ENCODE results near the gene SDF2. TPM values are rescaled to one million over a fixed set of nuclear protein-coding genes. Genes with fewer than 3 reads are reported as not detected.

The SDF2 gene
- total RNA-seq, 1 donor from 2014 or later: 54.3 TPM

DNA sequence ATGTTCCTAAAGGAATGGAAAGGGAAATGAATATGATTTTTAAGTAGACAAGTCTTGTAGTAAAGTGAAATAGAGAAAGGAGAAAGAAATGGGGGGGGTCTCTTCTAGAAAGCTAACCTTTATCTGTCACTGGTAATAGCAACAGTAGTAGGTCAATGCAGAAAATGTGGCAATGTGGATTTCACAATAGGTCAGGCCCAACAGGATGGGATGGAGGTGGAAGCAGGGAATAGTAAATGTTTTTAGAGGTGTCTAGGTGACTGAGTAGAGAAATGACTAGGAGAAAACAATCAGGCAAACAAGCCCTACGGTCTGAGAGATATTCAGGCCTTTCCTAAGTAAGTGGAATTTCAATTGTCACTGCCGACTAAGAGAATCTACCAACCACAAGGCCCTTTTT lies 41.7 kb downstream of the SDF2 start:
- Mint-ChIP-seq H3K27me3 (ENCODE audit: unreplicated experiment) (no peaks in the 10 kb centered on the region), H3K4me3 (ENCODE audit: unreplicated experiment) (no peak overlapping the region), H3K9me3 (ENCODE audit: unreplicated experiment) (peaks cover 3% of the 10 kb centered on the region), H3K27ac (ENCODE audit: unreplicated experiment) (no peak overlapping the region), H3K4me1 (ENCODE audit: low read depth, unreplicated experiment) (no peaks in the 10 kb centered on the region), H3K36me3 (ENCODE audit: unreplicated experiment) (no peaks in the 10 kb centered on the region)
- DNase-seq: no peak
- TF ChIP-seq, protein P1, sequence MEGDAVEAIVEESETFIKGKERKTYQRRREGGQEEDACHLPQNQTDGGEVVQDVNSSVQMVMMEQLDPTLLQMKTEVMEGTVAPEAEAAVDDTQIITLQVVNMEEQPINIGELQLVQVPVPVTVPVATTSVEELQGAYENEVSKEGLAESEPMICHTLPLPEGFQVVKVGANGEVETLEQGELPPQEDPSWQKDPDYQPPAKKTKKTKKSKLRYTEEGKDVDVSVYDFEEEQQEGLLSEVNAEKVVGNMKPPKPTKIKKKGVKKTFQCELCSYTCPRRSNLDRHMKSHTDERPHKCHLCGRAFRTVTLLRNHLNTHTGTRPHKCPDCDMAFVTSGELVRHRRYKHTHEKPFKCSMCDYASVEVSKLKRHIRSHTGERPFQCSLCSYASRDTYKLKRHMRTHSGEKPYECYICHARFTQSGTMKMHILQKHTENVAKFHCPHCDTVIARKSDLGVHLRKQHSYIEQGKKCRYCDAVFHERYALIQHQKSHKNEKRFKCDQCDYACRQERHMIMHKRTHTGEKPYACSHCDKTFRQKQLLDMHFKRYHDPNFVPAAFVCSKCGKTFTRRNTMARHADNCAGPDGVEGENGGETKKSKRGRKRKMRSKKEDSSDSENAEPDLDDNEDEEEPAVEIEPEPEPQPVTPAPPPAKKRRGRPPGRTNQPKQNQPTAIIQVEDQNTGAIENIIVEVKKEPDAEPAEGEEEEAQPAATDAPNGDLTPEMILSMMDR (IDR thresholded peaks at IDR 0.05; ENCODE audit: partially characterized antibody, unreplicated experiment): no peak

GRCh38 chr17:28618464-28618863 lies 43.2 kb downstream of the SDF2 start:
- Mint-ChIP-seq H3K27ac (ENCODE audit: unreplicated experiment) (no peak overlapping the region), H3K27me3 (ENCODE audit: unreplicated experiment) (no peaks in the 10 kb centered on the region), H3K4me1 (ENCODE audit: low read depth, unreplicated experiment) (no peaks in the 10 kb centered on the region), H3K4me3 (ENCODE audit: unreplicated experiment) (no peak overlapping the region), H3K36me3 (ENCODE audit: unreplicated experiment) (no peaks in the 10 kb centered on the region), H3K9me3 (ENCODE audit: unreplicated experiment) (peaks cover 3% of the 10 kb centered on the region)
- no peak for DNase-seq
- TF ChIP-seq, protein P1 (IDR thresholded peaks at IDR 0.05; ENCODE audit: partially characterized antibody, unreplicated experiment): no peak

- peaks cover 3% of the 10 kb centered on the region for H3K9me3 Mint-ChIP-seq (ENCODE audit: unreplicated experiment)
Measured at GRCh38 chr17:28616281-28616680, 45.4 kb downstream of the SDF2 start.

DNA sequence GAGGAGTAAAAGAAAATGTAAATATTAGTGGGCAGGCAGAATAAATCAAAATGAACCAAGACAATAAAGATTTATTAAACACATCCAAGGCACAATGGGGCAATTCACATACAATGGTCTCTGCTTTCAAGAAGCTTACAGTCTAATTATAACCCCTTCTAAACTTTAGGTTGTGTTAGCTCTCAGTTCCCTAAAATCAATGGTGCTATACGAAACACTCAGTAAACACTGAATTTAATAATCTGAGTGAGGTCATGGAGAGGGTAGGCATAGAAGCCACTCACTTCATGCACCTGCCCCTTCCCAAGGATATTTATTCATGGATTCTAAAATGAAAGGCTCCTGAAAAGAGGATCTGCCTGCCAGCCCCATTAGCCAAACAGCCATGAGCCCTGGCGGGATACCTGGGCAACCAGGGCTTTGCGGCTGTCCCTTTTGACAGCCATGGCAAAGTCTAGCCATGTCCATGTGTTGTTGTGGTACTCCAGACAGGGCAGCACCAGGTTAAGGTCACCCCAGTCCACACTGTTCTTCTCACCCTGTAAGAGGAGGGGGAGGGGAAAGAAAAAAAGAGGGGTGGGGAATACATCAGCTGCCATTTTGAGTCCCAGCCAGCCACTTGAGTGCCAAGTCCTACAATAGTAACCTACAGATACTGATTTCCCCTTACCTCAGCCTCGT lies 46.3 kb downstream of the SDF2 start:
- no peak overlapping the region for H3K4me3 Mint-ChIP-seq (ENCODE audit: unreplicated experiment)
- H3K4me1 Mint-ChIP-seq (ENCODE audit: low read depth, unreplicated experiment): peaks cover 3% of the 10 kb centered on the region
- H3K27me3 Mint-ChIP-seq (ENCODE audit: unreplicated experiment): peaks cover 3% of the 10 kb centered on the region
- H3K27ac Mint-ChIP-seq (ENCODE audit: unreplicated experiment): no peak overlapping the region
- no peak for DNase-seq
- peaks cover 4% of the 10 kb centered on the region for H3K36me3 Mint-ChIP-seq (ENCODE audit: unreplicated experiment)
- TF ChIP-seq, protein P1 (IDR thresholded peaks at IDR 0.05; ENCODE audit: partially characterized antibody, unreplicated experiment): no peak
- H3K9me3 Mint-ChIP-seq (ENCODE audit: unreplicated experiment): peaks cover 3% of the 10 kb centered on the region

More at GRCh38 chr17:28616281-28616680, 45.4 kb downstream of the SDF2 start:
- Mint-ChIP-seq H3K4me1 (ENCODE audit: low read depth, unreplicated experiment) (peaks cover 3% of the 10 kb centered on the region), H3K4me3 (ENCODE audit: unreplicated experiment) (no peak overlapping the region), H3K27ac (ENCODE audit: unreplicated experiment) (no peak overlapping the region), H3K36me3 (ENCODE audit: unreplicated experiment) (no peaks in the 10 kb centered on the region), H3K27me3 (ENCODE audit: unreplicated experiment) (peaks cover 2% of the 10 kb centered on the region)
- DNase-seq: no peak
- TF ChIP-seq, protein P1 (IDR thresholded peaks at IDR 0.05; ENCODE audit: partially characterized antibody, unreplicated experiment): no peak

DNA sequence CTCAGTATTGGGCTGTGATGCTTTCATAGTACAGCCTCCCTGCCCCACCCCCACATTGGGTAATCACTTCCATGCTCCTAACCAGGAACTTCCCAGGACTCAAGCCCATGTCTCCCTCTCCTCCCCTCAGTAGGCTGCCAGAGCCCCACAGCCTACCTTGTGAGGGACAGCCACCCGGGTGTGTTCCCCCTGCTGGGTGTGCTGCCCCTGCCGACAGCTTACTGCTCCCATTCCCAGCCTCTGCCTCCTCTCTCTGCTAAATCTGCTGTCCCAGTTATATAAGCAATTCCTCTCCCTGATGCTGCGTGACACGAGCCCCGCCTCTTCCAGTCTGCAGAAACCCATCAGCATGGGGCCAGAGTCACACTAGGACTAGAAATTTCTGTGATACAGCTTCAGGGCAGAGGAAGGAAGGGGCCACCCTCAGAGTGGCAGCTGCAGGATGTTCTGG lies 47.8 kb downstream of the SDF2 start, which contains the start of gene RSKR:
RSKR (minus strand) TSS at position 255 of the 451 bp plus-strand sequence; CDS start at position 231, 24 bp downstream.
- Mint-ChIP-seq H3K4me1 (ENCODE audit: low read depth, unreplicated experiment) (peaks cover 3% of the 10 kb centered on the region), H3K36me3 (ENCODE audit: unreplicated experiment) (peaks cover 4% of the 10 kb centered on the region), H3K9me3 (ENCODE audit: unreplicated experiment) (peaks cover 3% of the 10 kb centered on the region), H3K27me3 (ENCODE audit: unreplicated experiment) (peaks cover 3% of the 10 kb centered on the region), H3K4me3 (ENCODE audit: unreplicated experiment) (peak within 1 kb of the TSS; percentile 30), H3K27ac (ENCODE audit: unreplicated experiment) (peak within 1 kb of the TSS; percentile 64)
- TF ChIP-seq, protein P1 (IDR thresholded peaks at IDR 0.05; ENCODE audit: partially characterized antibody, unreplicated experiment): no peak
- DNase-seq: no peak
